Nephron (organoid): ENCODE measurements around the gene METTL9.
"Not testable (repeated sequence)": the region's sequence is repeated elsewhere in the genome, so short reads cannot be mapped to it uniquely, and the experiment has no call there.

Source experiments
- H3K27ac Mint-ChIP-seq, 3 experiments: 2 replicates each; pipeline ENCODE4 v1.8.0; 2020; ENCODE audit warnings: mixed read lengths in 3 of 3, mild to moderate bottlenecking in 2 of 3, moderate library complexity in 1 of 3
- H3K27me3 Mint-ChIP-seq: 2 replicates; pipeline ENCODE4 v1.8.0; 2021; ENCODE audit warnings: low read depth, mild to moderate bottlenecking, moderate library complexity, mixed read lengths
- H3K36me3 Mint-ChIP-seq: 2 replicates; pipeline ENCODE4 v1.8.0; 2020; ENCODE audit warnings: low read depth, mixed read lengths
- H3K4me1 Mint-ChIP-seq: 2 replicates; pipeline ENCODE4 v1.8.0; 2020; ENCODE audit warnings: mixed read lengths
- H3K4me3 Mint-ChIP-seq, 3 experiments: 2 replicates each; pipeline ENCODE4 v1.8.0; 2020; ENCODE audit warnings: mild to moderate bottlenecking in 3 of 3, mixed read lengths in 3 of 3, moderate library complexity in 2 of 3
- H3K9me3 Mint-ChIP-seq: 2 replicates; pipeline ENCODE4 v1.8.0; 2020; ENCODE audit warnings: mixed read lengths
- TF ChIP-seq, protein P1 (sequence below), 3 experiments: fragments of 200-600 bp; sonication (generic); IDR thresholded peaks; one replicate each; pipeline ENCODE4 v1.5.0; 2021; ENCODE audit warnings: antibody characterized with exemption in 3 of 3; ENCODE audit not compliant: unreplicated experiment in 3 of 3

The METTL9 gene

GRCh38 chr16:21560462-21560861 lies 38.9 kb upstream of the METTL9 start:
- Mint-ChIP-seq H3K4me1 (peaks cover 8% of the 10 kb centered on the region), H3K27ac (no peak overlapping the region), H3K9me3 (no peaks in the 10 kb centered on the region), H3K27me3 (peaks cover 49% of the 10 kb centered on the region), H3K4me3 (no peak overlapping the region), H3K36me3 (no peaks in the 10 kb centered on the region)
- TF ChIP-seq, protein P1, sequence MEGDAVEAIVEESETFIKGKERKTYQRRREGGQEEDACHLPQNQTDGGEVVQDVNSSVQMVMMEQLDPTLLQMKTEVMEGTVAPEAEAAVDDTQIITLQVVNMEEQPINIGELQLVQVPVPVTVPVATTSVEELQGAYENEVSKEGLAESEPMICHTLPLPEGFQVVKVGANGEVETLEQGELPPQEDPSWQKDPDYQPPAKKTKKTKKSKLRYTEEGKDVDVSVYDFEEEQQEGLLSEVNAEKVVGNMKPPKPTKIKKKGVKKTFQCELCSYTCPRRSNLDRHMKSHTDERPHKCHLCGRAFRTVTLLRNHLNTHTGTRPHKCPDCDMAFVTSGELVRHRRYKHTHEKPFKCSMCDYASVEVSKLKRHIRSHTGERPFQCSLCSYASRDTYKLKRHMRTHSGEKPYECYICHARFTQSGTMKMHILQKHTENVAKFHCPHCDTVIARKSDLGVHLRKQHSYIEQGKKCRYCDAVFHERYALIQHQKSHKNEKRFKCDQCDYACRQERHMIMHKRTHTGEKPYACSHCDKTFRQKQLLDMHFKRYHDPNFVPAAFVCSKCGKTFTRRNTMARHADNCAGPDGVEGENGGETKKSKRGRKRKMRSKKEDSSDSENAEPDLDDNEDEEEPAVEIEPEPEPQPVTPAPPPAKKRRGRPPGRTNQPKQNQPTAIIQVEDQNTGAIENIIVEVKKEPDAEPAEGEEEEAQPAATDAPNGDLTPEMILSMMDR (IDR thresholded peaks at IDR 0.05; ENCODE audit: unreplicated experiment in 3 of 3): no peak

GRCh38 chr16:21563676-21564075 lies 35.7 kb upstream of the METTL9 start:
- Mint-ChIP-seq H3K27ac (no peak overlapping the region), H3K36me3 (no peaks in the 10 kb centered on the region), H3K9me3 (no peaks in the 10 kb centered on the region), H3K4me1 (no peaks in the 10 kb centered on the region), H3K27me3 (peaks cover 28% of the 10 kb centered on the region), H3K4me3 (no peak overlapping the region)
- TF ChIP-seq, protein P1 (IDR thresholded peaks at IDR 0.05; ENCODE audit: unreplicated experiment in 3 of 3): no peak

- H3K27me3 Mint-ChIP-seq: peaks cover 26% of the 10 kb centered on the region
- H3K9me3 Mint-ChIP-seq, H3K4me3 Mint-ChIP-seq: not testable (repeated sequence)
Measured at GRCh38 chr16:21564367-21564766, 35.0 kb upstream of the METTL9 start.

GRCh38 chr16:21565507-21565860 lies 33.9 kb upstream of the METTL9 start:
- H3K9me3 Mint-ChIP-seq: no peaks in the 10 kb centered on the region
- no peak overlapping the region for H3K4me3 Mint-ChIP-seq
- H3K27me3 Mint-ChIP-seq: peaks cover 26% of the 10 kb centered on the region
- TF ChIP-seq, protein P1 (IDR thresholded peaks at IDR 0.05; ENCODE audit: unreplicated experiment in 3 of 3): no peak
- no peaks in the 10 kb centered on the region for H3K36me3 Mint-ChIP-seq
- no peak overlapping the region for H3K27ac Mint-ChIP-seq
- H3K4me1 Mint-ChIP-seq: peaks cover 5% of the 10 kb centered on the region

More at GRCh38 chr16:21564367-21564766, 35.0 kb upstream of the METTL9 start:
- H3K36me3 Mint-ChIP-seq, H3K4me1 Mint-ChIP-seq, H3K27ac Mint-ChIP-seq: not testable (repeated sequence)

- Mint-ChIP-seq H3K27ac (no peak overlapping the region), H3K9me3 (no peaks in the 10 kb centered on the region), H3K27me3 (peaks cover 24% of the 10 kb centered on the region), H3K4me1 (peaks cover 5% of the 10 kb centered on the region), H3K36me3 (no peaks in the 10 kb centered on the region), H3K4me3 (no peak overlapping the region)
- TF ChIP-seq, protein P1 (IDR thresholded peaks at IDR 0.05; ENCODE audit: unreplicated experiment in 3 of 3): no peak
Measured at GRCh38 chr16:21565861-21566669, 33.3 kb upstream of the METTL9 start.

- no peaks in the 10 kb centered on the region for H3K36me3 Mint-ChIP-seq
- TF ChIP-seq, protein P1 (IDR thresholded peaks at IDR 0.05; ENCODE audit: unreplicated experiment in 3 of 3): no peak
- H3K27me3 Mint-ChIP-seq: peaks cover 27% of the 10 kb centered on the region
- no peak overlapping the region for H3K4me3 Mint-ChIP-seq
- peaks cover 10% of the 10 kb centered on the region for H3K4me1 Mint-ChIP-seq
- no peaks in the 10 kb centered on the region for H3K9me3 Mint-ChIP-seq
- H3K27ac Mint-ChIP-seq: no peak overlapping the region
Measured at GRCh38 chr16:21566891-21567414, 32.4 kb upstream of the METTL9 start.

DNA sequence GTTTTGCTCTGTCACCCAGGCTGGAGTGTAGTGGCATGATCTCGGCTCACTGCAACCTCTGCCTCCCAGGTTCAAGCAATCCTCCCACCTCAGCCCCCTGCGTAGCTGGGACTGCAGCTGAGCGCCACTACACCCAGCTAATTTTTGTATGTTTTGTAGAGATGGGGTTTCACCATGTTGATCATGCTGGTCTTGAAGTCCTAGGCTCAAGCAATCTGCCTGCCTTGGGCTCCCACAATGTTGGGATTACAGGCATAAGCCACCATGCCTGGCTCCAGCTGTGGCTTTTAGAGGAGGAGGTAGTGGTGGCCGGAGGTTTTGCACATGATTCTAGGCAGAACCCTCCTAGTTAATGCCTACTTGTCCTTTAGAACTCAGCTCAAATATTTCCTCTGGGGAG lies 31.9 kb upstream of the METTL9 start:
- H3K36me3 Mint-ChIP-seq, H3K4me3 Mint-ChIP-seq, H3K27ac Mint-ChIP-seq, H3K9me3 Mint-ChIP-seq: not testable (repeated sequence)
- Mint-ChIP-seq H3K27me3 (peaks cover 22% of the 10 kb centered on the region), H3K4me1 (peaks cover 11% of the 10 kb centered on the region)
